ENCODE results near the gene OR51M1.
"Not testable (repeated sequence)": the region's sequence is repeated elsewhere in the genome, so short reads cannot be mapped to it uniquely, and the experiment has no call there.

The OR51M1 gene, protein sequence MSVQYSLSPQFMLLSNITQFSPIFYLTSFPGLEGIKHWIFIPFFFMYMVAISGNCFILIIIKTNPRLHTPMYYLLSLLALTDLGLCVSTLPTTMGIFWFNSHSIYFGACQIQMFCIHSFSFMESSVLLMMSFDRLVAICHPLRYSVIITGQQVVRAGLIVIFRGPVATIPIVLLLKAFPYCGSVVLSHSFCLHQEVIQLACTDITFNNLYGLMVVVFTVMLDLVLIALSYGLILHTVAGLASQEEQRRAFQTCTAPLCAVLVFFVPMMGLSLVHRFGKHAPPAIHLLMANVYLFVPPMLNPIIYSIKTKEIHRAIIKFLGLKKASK

DNA sequence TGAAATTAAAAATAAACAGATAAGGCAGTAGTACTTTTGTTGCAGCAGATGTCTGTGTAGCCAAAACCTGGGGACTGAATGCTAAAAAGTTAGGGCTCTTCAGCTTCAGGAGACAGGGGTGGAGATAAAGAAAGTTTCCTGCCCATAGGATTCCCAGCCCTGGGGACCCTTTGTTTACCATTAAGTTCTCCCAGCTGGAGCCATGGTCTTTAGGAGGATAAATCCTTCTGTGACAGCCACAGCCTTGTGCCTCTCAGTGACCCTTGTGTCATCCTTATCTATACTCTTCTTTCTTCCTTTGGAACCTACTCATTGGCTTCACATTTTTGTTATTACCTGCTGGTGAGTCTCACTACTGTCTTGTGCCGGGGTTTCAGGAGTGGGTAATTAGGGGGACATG is at the start of gene OR51M1:
OR51M1 (plus strand) TSS at position 237 of the 400 bp plus-strand sequence. CDS start 5,587 bp downstream, outside the sequence.
- TF ChIP-seq EZH2phosphoT487 (IDR thresholded peaks at IDR 0.05; ENCODE audit: low read depth) = no peak
- TF ChIP-seq, protein P1, sequence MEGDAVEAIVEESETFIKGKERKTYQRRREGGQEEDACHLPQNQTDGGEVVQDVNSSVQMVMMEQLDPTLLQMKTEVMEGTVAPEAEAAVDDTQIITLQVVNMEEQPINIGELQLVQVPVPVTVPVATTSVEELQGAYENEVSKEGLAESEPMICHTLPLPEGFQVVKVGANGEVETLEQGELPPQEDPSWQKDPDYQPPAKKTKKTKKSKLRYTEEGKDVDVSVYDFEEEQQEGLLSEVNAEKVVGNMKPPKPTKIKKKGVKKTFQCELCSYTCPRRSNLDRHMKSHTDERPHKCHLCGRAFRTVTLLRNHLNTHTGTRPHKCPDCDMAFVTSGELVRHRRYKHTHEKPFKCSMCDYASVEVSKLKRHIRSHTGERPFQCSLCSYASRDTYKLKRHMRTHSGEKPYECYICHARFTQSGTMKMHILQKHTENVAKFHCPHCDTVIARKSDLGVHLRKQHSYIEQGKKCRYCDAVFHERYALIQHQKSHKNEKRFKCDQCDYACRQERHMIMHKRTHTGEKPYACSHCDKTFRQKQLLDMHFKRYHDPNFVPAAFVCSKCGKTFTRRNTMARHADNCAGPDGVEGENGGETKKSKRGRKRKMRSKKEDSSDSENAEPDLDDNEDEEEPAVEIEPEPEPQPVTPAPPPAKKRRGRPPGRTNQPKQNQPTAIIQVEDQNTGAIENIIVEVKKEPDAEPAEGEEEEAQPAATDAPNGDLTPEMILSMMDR (IDR thresholded peaks at IDR 0.05; ENCODE audit: low read depth, low read length) = no peak
- Histone ChIP-seq H3K9ac (ENCODE audit: low read length) (no peak within 1 kb of the TSS), H2AFZ (ENCODE audit: low read depth, low read length) (no peak within 1 kb of the TSS), H3K4me1 (ENCODE audit: low read length) (no peaks in the 10 kb centered on the region), H3K27me3 (ENCODE audit: low read depth, low read length) (0 out of 2 replicates have a peak, but pooled peaks cover 7% of the 10 kb centered on the region), H3K9me3 (ENCODE audit: insufficient read depth, low read length) (no peaks in the 10 kb centered on the region), H3K36me3 (replicated peaks; ENCODE audit: low read depth, low read length) (no peaks in the 10 kb centered on the region), H3K27ac (ENCODE audit: low read length) (no peak within 1 kb of the TSS), H3K4me2 (ENCODE audit: low read length) (no peak within 1 kb of the TSS), H3K4me3 (ENCODE audit: low read length) (no peak within 1 kb of the TSS), H4K20me1 (ENCODE audit: insufficient read depth, low read length) (no peaks in the 10 kb centered on the region), H3K79me2 (ENCODE audit: low read length) (no peaks in the 10 kb centered on the region)

DNA sequence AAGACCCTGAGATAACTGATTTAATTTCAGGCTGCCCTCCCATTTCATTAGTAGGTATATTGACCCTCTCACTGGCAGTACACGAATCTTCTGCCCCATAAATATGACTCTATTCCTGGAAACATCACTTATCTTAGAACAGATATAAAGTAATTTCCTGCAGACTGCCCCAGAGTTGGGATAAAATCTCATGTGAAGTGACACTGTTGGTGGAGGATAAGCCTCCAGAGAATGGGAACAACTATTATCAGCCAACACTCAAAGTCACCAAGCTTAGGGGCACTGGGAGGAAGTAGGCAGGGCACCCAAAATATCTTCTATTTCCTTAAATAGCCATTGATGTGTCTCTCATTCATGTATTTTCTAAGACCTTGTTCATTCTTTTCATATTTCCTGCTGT is 48.4 kb upstream of the OR51M1 start:
- no peaks in the 10 kb centered on the region for H4K20me1 ChIP-seq (ENCODE audit: insufficient read depth, low read length)
- TF ChIP-seq, protein P1 (IDR thresholded peaks at IDR 0.05; ENCODE audit: low read depth, low read length) = no peak
- TF ChIP-seq EZH2phosphoT487 (IDR thresholded peaks at IDR 0.05; ENCODE audit: low read depth) = no peak

DNA sequence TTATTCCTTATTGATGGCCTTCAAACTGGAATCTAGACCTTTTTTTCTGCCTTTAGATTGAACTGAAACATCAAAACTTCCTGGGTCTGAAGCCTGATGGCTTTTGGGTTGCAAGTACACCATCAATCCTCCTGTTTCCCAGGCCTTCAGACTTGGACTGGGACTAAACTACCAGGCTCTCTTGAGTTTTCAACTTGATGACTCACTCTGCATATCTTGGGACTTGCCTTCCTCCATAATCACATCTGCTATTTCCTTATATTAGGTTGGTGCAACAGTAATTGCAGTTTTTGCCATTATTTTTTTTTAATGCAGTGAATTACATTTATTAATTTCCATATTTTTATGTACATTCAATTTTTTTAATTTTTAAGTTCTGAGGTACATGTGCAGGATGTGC is 47.3 kb upstream of the OR51M1 start:
- Histone ChIP-seq H4K20me1 (ENCODE audit: insufficient read depth, low read length) (no peaks in the 10 kb centered on the region), H3K27ac (ENCODE audit: low read length) (no peak overlapping the region), H3K27me3 (ENCODE audit: low read depth, low read length) (no peaks in the 10 kb centered on the region)

More for the DNA sequence above, 48.4 kb upstream of the OR51M1 start:
- H3K4me2 ChIP-seq (ENCODE audit: low read length) = no peak overlapping the region
- H3K4me3 ChIP-seq (ENCODE audit: low read length) = no peak overlapping the region
- H3K36me3 ChIP-seq (replicated peaks; ENCODE audit: low read depth, low read length) = no peaks in the 10 kb centered on the region
- H3K79me2 ChIP-seq (ENCODE audit: low read length) = no peaks in the 10 kb centered on the region
- H3K9me3 ChIP-seq (ENCODE audit: insufficient read depth, low read length) = no peaks in the 10 kb centered on the region
- no peaks in the 10 kb centered on the region for H3K27me3 ChIP-seq (ENCODE audit: low read depth, low read length)
- peaks cover 26% of the 10 kb centered on the region for H3K4me1 ChIP-seq (ENCODE audit: low read length)
- H2AFZ ChIP-seq (ENCODE audit: low read depth, low read length) = no peak overlapping the region
- H3K9ac ChIP-seq (ENCODE audit: low read length) = no peak overlapping the region
- H3K27ac ChIP-seq (ENCODE audit: low read length) = no peak overlapping the region

GRCh38 chr11:5337253-5337652 is 46.4 kb upstream of the OR51M1 start:
- H3K4me2 ChIP-seq (ENCODE audit: low read length); H3K36me3 ChIP-seq (replicated peaks; ENCODE audit: low read depth, low read length); H3K27me3 ChIP-seq (ENCODE audit: low read depth, low read length); H3K79me2 ChIP-seq (ENCODE audit: low read length); H4K20me1 ChIP-seq (ENCODE audit: insufficient read depth, low read length); H3K9me3 ChIP-seq (ENCODE audit: insufficient read depth, low read length); H3K27ac ChIP-seq (ENCODE audit: low read length); H3K9ac ChIP-seq (ENCODE audit: low read length); H3K4me3 ChIP-seq (ENCODE audit: low read length); H2AFZ ChIP-seq (ENCODE audit: low read depth, low read length): not testable (repeated sequence)
- H3K4me1 ChIP-seq (ENCODE audit: low read length) = peaks cover 43% of the 10 kb centered on the region

More for the DNA sequence above, 47.3 kb upstream of the OR51M1 start:
- H3K4me2 ChIP-seq (ENCODE audit: low read length) = no peak overlapping the region
- no peaks in the 10 kb centered on the region for H3K36me3 ChIP-seq (replicated peaks; ENCODE audit: low read depth, low read length)
- H3K4me3 ChIP-seq (ENCODE audit: low read length) = no peak overlapping the region
- peaks cover 38% of the 10 kb centered on the region for H3K4me1 ChIP-seq (ENCODE audit: low read length)
- H2AFZ ChIP-seq (ENCODE audit: low read depth, low read length) = no peak overlapping the region
- H3K9ac ChIP-seq (ENCODE audit: low read length) = no peak overlapping the region
- TF ChIP-seq, protein P1 (IDR thresholded peaks at IDR 0.05; ENCODE audit: low read depth, low read length) = no peak
- TF ChIP-seq EZH2phosphoT487 (IDR thresholded peaks at IDR 0.05; ENCODE audit: low read depth) = no peak
- H3K9me3 ChIP-seq (ENCODE audit: insufficient read depth, low read length) = no peaks in the 10 kb centered on the region
- H3K79me2 ChIP-seq (ENCODE audit: low read length) = no peaks in the 10 kb centered on the region
